Esophagus squamous epithelium (tissue), 5 donors: ENCODE measurements around the gene DNAL1. TPM values are rescaled to one million over a fixed set of nuclear protein-coding genes. Genes with fewer than 3 reads are reported as not detected.
A peak's percentile ranks its signal among the peaks of the same experiment; 100 is the strongest.

Experiments used
- DNase-seq: peaks from one replicate; lab custom pipeline; 2025; lab: John Stamatoyannopoulos, UW
- H3K27ac ChIP-seq, 4 donors: fragments of 200-600 bp; sonication (generic); one replicate each; pipeline ENCODE4 v1.5.1; 2016 to 2019; ENCODE audit warnings: mild to moderate bottlenecking in 1 of 4
- H3K27me3 ChIP-seq, 4 donors: fragments of 200-600 bp; sonication (generic); 1 replicate in 3 of 4; 2 replicates in 1 of 4; pipeline versions ENCODE4 v1.5.1 to v1.6.0; 2017 to 2021; ENCODE audit warnings: antibody characterized with exemption in 1 of 4
- H3K36me3 ChIP-seq, 3 donors: fragments of 200-600 bp; sonication (generic); one replicate each; pipeline ENCODE4 v1.5.1; 2016 to 2019
- H3K4me1 ChIP-seq, 3 donors: fragments of 200-600 bp; sonication (generic); one replicate each; pipeline ENCODE4 v1.5.1; 2017 to 2019
- H3K4me3 ChIP-seq, 4 donors: fragments of 200-600 bp; sonication (generic); 1 replicate in 3 of 4; 2 replicates in 1 of 4; pipeline ENCODE4 v1.5.1; 2016 to 2019; ENCODE audit warnings: mild to moderate bottlenecking in 2 of 4, moderate library complexity in 1 of 4
- H3K9me3 ChIP-seq, 3 donors: fragments of 200-600 bp; sonication (generic); one replicate each; pipeline ENCODE4 v1.5.1; 2016 to 2019
- CTCF ChIP-seq, 6 experiments: fragments of 450-650 bp in 4 of 6; fragments of 200-600 bp in 2 of 6; sonication (generic) in 2 of 6; IDR thresholded peaks; one replicate each; pipeline ENCODE4 v1.5.1; 2016 to 2019; ENCODE audit warnings: antibody characterized with exemption in 6 of 6, mild to moderate bottlenecking in 4 of 6, moderate library complexity in 4 of 6
- POLR2A ChIP-seq, 4 donors: fragments of 450-650 bp; IDR thresholded peaks; one replicate each; pipeline ENCODE4 v1.6.1; 2017; ENCODE audit warnings: antibody characterized with exemption in 4 of 4, mild to moderate bottlenecking in 4 of 4, moderate library complexity in 3 of 4
- WGBS, 2 donors: methylation state at CpG; one replicate each; pipeline ENCODE4 v1.1.5; 2018; 5-methylcytosine and 5-hydroxymethylcytosine counted together
- intact Hi-C: fragments of 100-400 bp; cut with DNase I; formaldehyde crosslinking; loops from one replicate; pipeline ENCODE4 v1.15.0; 2022
- total RNA-seq, 4 donors: library from RNA; depleted of rRNA; stranded (reverse); fragments of >200 nt; gene quantifications; one replicate each; pipeline ENCODE4 v1.1.0, GENCODE V29; 2016
- donor health status: DM: yes; HTN: yes; CAD: no.

The DNAL1 gene
- total RNA-seq, 4 donors from 2014 or later: 1.8 to 6.4 (median 4.1) TPM

DNA sequence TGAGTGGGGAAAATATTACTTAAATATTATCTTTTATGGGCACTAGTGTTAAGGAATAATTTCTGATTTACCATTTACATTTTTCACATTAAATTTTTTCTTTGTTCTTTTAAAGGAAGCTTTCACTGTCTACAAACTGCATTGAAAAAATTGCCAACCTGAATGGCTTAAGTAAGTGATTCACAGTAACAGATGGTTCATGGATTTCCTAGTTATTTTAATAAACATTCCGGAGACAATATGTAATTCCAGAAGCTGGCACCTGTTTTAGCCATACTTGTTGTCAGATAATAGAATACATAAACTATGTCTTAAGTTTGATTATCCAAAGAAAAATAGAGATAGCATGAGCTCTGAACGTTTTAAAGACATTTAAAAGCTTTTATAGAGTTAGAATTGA is 17.1 kb downstream of the DNAL1 start:
- H3K27ac ChIP-seq: no peak overlapping the region
- H3K9me3 ChIP-seq: no peaks in the 10 kb centered on the region
- WGBS, 2 donors: 75 to 79% methylated on average over 2 of the region's 2 CpGs
- no peak overlapping the region for H3K4me3 ChIP-seq
- no peaks in the 10 kb centered on the region for H3K4me1 ChIP-seq
- no peak for DNase-seq
- H3K27me3 ChIP-seq: no peaks in the 10 kb centered on the region
- TF ChIP-seq POLR2A (IDR thresholded peaks at IDR 0.05): no peak
- no peak for TF ChIP-seq CTCF (IDR thresholded peaks at IDR 0.05)
- intact Hi-C loops: no loop called here
- peaks cover 0 to 8% (median 0%) of the 10 kb centered on the region in 3 donors for H3K36me3 ChIP-seq

DNA sequence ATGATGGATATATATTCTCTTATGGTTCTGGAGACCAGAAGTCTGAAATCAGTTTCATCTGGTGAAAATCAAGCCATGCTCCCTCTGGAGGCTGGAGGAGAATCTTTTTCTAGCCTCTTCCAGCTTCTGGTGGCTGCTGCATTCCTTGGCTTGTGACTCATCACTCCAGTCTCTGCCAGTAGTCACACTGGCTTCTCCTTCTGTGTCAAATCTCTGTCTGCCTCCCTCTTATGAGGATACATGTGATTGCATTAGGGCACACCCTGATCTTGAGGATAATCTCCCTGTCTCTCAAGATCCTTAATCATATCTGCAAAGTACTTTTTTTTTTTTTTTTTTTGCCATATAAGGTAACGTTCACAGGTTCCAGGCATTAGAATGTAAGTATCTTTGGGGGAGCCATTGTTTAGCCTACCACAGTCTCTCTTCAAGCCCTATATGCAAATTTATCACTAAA is 17.7 kb downstream of the DNAL1 start:
- no peaks in the 10 kb centered on the region for H3K9me3 ChIP-seq
- no peak overlapping the region for H3K4me3 ChIP-seq
- intact Hi-C loops: no loop called here
- H3K27me3 ChIP-seq: no peaks in the 10 kb centered on the region
- H3K4me1 ChIP-seq: no peaks in the 10 kb centered on the region
- no peak for TF ChIP-seq POLR2A (IDR thresholded peaks at IDR 0.05)
- TF ChIP-seq CTCF (IDR thresholded peaks at IDR 0.05): peak in 5 of 6 experiments; percentile 18 to 65 (median 27)
- H3K27ac ChIP-seq: peak overlapping the region in 1 of 4 donors; percentile 10
- 29 to 36% methylated on average over 1 of the region's 1 CpG for WGBS, 2 donors
- peaks cover 0 to 8% (median 0%) of the 10 kb centered on the region in 3 donors for H3K36me3 ChIP-seq
- no peak for DNase-seq

GRCh38 chr14:73663548-73664212 is 18.9 kb downstream of the DNAL1 start:
- DNase-seq: no peak
- no peaks in the 10 kb centered on the region for H3K4me1 ChIP-seq
- H3K9me3 ChIP-seq: no peaks in the 10 kb centered on the region
- peaks cover 0 to 8% (median 0%) of the 10 kb centered on the region in 3 donors for H3K36me3 ChIP-seq
- no peak for TF ChIP-seq CTCF (IDR thresholded peaks at IDR 0.05)
- TF ChIP-seq POLR2A (IDR thresholded peaks at IDR 0.05): no peak
- no peaks in the 10 kb centered on the region for H3K27me3 ChIP-seq
- H3K4me3 ChIP-seq: no peak overlapping the region
- intact Hi-C loops: no loop called here
- H3K27ac ChIP-seq: no peak overlapping the region

DNA sequence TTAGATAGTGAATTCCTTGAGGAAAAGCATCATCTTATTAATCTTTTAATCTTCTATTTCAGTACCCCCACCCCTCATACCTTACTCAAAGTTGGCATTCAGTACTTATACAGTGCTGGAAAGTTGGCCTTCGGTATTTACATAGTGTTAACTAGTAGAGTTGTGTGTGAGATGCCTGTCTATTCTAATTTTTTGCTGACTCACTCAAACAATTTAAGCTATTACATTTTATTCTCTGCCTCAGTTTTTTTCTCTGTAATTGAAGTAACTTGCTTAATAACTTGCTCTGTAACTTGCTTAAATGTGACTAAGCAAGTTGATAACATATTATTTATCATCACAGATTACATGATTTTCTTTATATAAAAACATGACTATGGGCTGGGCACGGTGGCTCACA is 20.3 kb downstream of the DNAL1 start:
- TF ChIP-seq CTCF (IDR thresholded peaks at IDR 0.05) (no peak), POLR2A (IDR thresholded peaks at IDR 0.05) (no peak)
- no peak overlapping the region for H3K27ac ChIP-seq
- 79 to 98% methylated on average over 2 of the region's 2 CpGs for WGBS, 2 donors
- H3K9me3 ChIP-seq: no peaks in the 10 kb centered on the region
- H3K4me1 ChIP-seq: no peaks in the 10 kb centered on the region
- H3K36me3 ChIP-seq: no peaks in the 10 kb centered on the region
- intact Hi-C loops: no loop called here
- H3K4me3 ChIP-seq: no peak overlapping the region
- no peak for DNase-seq
- no peaks in the 10 kb centered on the region for H3K27me3 ChIP-seq

DNA sequence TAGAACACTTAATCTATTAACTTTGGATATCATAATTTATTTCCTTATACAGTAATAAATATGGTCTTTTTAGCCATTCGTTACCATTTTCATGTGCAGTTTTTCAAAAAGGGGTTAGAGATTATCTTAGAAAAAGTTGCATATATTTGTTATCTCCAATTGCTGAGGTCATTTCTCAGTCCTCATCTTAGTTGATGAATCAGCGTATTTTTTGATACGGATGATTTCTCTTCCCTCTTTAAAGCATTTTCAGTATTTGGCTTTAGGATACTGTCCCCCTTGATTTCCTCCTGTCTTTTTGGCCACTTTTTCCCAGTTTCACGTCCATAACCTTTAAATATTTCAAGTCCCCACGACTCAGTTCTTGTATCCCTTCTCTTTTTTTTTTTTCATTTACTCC is 21.8 kb downstream of the DNAL1 start:
- Histone ChIP-seq H3K27me3 (no peaks in the 10 kb centered on the region), H3K36me3 (no peaks in the 10 kb centered on the region), H3K4me3 (no peak overlapping the region), H3K27ac (no peak overlapping the region), H3K9me3 (no peaks in the 10 kb centered on the region), H3K4me1 (no peaks in the 10 kb centered on the region)
- 87 to 89% methylated on average over 5 of the region's 5 CpGs for WGBS, 2 donors
- DNase-seq: no peak
- TF ChIP-seq POLR2A (IDR thresholded peaks at IDR 0.05) (no peak), CTCF (IDR thresholded peaks at IDR 0.05) (no peak)
- intact Hi-C loops: no loop called here
